Thyroid gland (tissue), 4 donors: ENCODE results near the gene PALM. TPM values are rescaled to one million over a fixed set of nuclear protein-coding genes. Genes with fewer than 3 reads are reported as not detected.

ENCODE experiments used
- DNase-seq, 2 donors: peaks; one replicate each; pipeline ENCODE4 v3.0.0-alpha.2; 2019
- H3K27ac ChIP-seq, 3 donors: fragments of 200-600 bp; sonication (generic); 1 replicate in 2 of 3; 2 replicates in 1 of 3; pipeline ENCODE4 v1.5.1; 2016 to 2019; ENCODE audit warnings: mild to moderate bottlenecking in 1 of 3, moderate library complexity in 1 of 3
- H3K27me3 ChIP-seq: fragments of 200-600 bp; sonication (generic); one replicate; pipeline ENCODE4 v1.5.1; 2019
- H3K36me3 ChIP-seq, 2 donors: fragments of 200-600 bp; sonication (generic); one replicate each; pipeline ENCODE4 v1.5.1; 2016 to 2019
- H3K4me1 ChIP-seq, 2 donors: fragments of 200-600 bp; sonication (generic); one replicate each; pipeline ENCODE4 v1.5.1; 2017 to 2019
- H3K4me3 ChIP-seq, 3 donors: fragments of 200-600 bp; sonication (generic); replicated peaks in 1 of 3; 1 replicate in 2 of 3; 2 replicates in 1 of 3; pipeline ENCODE4 v1.5.1; 2016; ENCODE audit warnings: mild to moderate bottlenecking in 1 of 3
- H3K9me3 ChIP-seq: fragments of 200-600 bp; sonication (generic); one replicate; pipeline ENCODE4 v1.5.1; 2017
- POLR2A ChIP-seq, 2 donors: fragments of 450-650 bp; IDR thresholded peaks; one replicate each; pipeline ENCODE4 v1.6.1; 2017; ENCODE audit warnings: antibody characterized with exemption in 2 of 2, mild to moderate bottlenecking in 2 of 2, moderate library complexity in 1 of 2
- WGBS, 2 donors: methylation state at CpG; one replicate each; pipeline ENCODE4 v1.1.5; 2017; 5-methylcytosine and 5-hydroxymethylcytosine counted together
- intact Hi-C: fragments of 100-400 bp; cut with DNase I; formaldehyde crosslinking; loops from one replicate; pipeline ENCODE4 v1.15.1; 2023
- total RNA-seq, 4 donors: library from RNA; depleted of rRNA; stranded (reverse); fragments of >200 nt; gene quantifications; one replicate each; pipeline ENCODE4 v1.2.3, GENCODE V29; 2016
- TF ChIP-seq, protein P1 (sequence below), 6 experiments: fragments of 200-600 bp in 3 of 6; fragments of 450-650 bp in 3 of 6; sonication (generic) in 3 of 6; IDR thresholded peaks; one replicate each; pipeline ENCODE4 v1.5.1; 2016 to 2019; ENCODE audit warnings: antibody characterized with exemption in 6 of 6, mild to moderate bottlenecking in 2 of 6, inconsistent platforms in 1 of 6, moderate library complexity in 1 of 6

PALM gene
- total RNA-seq, 4 donors from 2014 or later: 18.9 to 45.5 (median 27.7) TPM

DNA sequence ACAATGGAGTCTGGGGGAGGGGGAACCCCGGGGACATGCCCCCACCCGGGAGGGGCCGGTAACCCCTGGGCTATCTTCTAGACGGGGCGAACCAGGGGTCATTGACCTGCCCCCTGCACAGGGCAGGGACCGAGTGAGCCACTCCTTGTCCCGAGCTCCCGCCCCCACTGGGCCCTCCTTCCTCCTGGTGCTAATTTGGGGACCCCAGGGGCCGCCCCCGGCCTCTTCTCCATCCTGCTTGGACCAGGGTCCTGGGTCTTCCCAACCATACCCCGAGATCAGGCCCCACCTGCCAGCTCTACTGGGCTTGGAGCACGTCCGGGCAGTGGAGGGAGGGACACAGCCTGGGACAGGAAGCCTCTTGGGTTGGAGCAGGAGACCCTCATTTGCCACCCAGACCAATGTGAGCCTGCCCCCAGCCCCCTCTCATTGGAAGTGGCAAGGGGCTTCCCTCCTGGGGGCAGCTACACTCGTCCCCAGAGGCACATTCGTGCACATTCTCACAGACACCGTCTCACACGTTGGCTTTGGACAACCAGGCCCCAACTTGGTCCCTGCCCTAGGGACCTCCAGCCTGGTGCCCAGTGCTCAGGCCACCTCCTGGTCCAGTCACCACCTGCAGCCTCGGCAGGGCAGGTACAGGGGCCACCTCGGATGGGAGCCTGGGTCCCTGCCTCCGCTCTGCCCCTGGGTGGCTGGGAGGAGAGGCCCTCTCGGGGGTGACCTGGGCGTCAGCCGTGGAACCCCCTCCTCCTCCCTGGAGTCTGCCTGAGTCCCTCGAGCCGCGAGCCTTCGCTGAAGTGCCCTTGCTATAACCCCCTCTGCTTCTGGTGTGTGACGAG lies 38.9 kb downstream of the PALM start:
- no peak overlapping the region for H3K27ac ChIP-seq

DNA sequence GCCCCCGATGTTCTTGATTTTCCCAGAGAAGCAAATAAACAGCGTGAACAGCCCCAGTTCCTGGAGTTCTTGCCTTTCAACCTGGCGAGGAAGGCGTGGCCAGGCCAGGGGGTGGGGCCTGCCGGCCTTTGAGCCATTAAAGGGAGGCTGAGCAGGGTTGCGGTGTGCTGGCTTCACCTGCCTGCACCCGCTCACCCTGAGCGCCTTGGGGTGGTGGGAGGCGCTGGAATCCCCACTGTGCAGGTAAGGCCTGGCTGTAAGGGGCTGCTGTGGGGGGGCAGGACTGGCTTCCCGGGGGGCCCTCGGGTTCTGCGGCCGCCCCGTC lies 39.5 kb downstream of the PALM start:
- Histone ChIP-seq H3K9me3 (no peaks in the 10 kb centered on the region), H3K4me3 (no peak overlapping the region), H3K27ac (no peak overlapping the region), H3K27me3 (no peaks in the 10 kb centered on the region), H3K4me1 (peaks cover 0 to 14% of the 10 kb centered on the region in 2 donors), H3K36me3 (no peaks in the 10 kb centered on the region)
- DNase-seq: no peak
- TF ChIP-seq POLR2A (IDR thresholded peaks at IDR 0.05): no peak
- TF ChIP-seq, protein P1, sequence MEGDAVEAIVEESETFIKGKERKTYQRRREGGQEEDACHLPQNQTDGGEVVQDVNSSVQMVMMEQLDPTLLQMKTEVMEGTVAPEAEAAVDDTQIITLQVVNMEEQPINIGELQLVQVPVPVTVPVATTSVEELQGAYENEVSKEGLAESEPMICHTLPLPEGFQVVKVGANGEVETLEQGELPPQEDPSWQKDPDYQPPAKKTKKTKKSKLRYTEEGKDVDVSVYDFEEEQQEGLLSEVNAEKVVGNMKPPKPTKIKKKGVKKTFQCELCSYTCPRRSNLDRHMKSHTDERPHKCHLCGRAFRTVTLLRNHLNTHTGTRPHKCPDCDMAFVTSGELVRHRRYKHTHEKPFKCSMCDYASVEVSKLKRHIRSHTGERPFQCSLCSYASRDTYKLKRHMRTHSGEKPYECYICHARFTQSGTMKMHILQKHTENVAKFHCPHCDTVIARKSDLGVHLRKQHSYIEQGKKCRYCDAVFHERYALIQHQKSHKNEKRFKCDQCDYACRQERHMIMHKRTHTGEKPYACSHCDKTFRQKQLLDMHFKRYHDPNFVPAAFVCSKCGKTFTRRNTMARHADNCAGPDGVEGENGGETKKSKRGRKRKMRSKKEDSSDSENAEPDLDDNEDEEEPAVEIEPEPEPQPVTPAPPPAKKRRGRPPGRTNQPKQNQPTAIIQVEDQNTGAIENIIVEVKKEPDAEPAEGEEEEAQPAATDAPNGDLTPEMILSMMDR (IDR thresholded peaks at IDR 0.05): no peak
- WGBS, 2 donors: 85 to 93% methylated on average over 8 of the region's 14 CpGs
- intact Hi-C loops: no loop called here

More for the DNA sequence above, 38.9 kb downstream of the PALM start:
- no peaks in the 10 kb centered on the region for H3K9me3 ChIP-seq
- H3K36me3 ChIP-seq: no peaks in the 10 kb centered on the region
- TF ChIP-seq, protein P1 (IDR thresholded peaks at IDR 0.05): no peak
- TF ChIP-seq POLR2A (IDR thresholded peaks at IDR 0.05): no peak
- DNase-seq: no peak
- H3K4me3 ChIP-seq: no peak overlapping the region
- no peaks in the 10 kb centered on the region for H3K27me3 ChIP-seq
- H3K4me1 ChIP-seq: peaks cover 3 to 14% of the 10 kb centered on the region in 2 donors
- intact Hi-C loops: no loop called here
- 93 to 94% methylated on average over 15 to 19 of the region's 28 CpGs for WGBS, 2 donors

DNA sequence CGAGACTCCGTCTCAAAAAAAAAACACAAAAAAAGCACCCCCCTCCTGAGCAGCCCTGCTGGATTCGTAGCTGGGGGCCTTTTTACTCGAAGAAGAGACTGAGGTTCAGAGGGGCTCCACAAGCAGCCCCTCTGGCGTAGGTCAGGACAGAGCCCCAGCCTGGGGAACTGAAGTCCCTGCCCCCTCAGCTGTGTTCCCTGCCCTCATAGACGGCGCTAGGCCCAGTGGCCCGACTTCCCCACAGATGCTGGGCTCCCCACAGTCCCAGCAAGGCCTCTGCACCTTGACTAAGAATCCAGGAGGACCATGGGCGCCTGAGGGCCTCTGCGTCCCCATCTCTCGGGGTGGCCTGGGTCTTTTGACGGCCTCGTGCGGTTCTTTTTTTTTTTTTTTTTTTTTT lies 41.1 kb downstream of the PALM start:
- intact Hi-C loops: no loop called here
- TF ChIP-seq, protein P1 (IDR thresholded peaks at IDR 0.05): no peak
- no peak for TF ChIP-seq POLR2A (IDR thresholded peaks at IDR 0.05)
- no peak for DNase-seq

DNA sequence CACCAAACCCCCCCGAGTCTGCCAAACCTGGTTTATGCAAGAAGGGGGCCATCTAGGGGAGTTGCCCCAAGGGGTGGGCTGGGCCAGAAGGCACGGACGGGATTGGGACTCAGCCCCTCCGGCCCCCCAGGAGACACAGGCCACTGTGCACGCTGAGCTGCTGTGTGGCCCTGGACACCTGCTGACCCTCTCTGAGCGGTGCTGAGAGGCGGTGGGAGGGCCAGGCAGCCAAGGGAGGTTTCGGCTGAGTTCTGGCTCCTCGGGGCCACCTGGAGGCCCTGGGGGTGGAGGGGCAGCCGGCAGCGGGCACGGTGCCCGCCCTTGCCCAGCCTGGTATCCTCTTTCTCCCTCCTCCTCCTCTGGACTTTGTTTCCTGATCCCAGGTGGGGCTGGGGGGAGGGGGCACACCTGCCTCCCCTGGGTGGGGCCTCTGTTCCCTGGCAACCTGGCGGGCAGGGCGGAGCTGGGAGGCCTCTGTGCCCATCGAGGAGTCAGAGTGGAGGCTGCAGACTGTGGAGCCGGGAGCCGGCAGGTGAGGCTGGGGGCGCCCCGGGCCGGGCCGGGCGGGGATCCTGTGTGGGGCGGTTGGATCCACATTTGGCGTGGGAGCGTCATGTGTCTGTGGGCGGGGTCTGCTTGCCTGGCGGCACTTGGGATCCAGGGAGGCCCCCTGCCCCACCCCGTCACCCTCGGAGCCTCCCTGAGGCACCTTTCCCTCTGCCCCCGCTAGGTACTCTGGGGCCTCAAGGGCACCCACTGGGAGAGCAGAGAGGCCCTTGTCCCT lies 42.1 kb downstream of the PALM start, which contains the start of gene MISP:
Gene MISP (plus strand): TSS at position 473 of the 784 bp plus-strand sequence. CDS start 5,835 bp downstream, outside the sequence.
- H3K27ac ChIP-seq: no peak within 1 kb of the TSS
- DNase-seq: peak; percentile 28 to 34
- WGBS, 2 donors: 51 to 72% methylated on average over 12 to 15 of the region's 31 CpGs

More for the DNA sequence above, 41.1 kb downstream of the PALM start:
- 85 to 91% methylated on average over 11 to 13 of the region's 14 CpGs for WGBS, 2 donors
- Histone ChIP-seq H3K9me3 (no peaks in the 10 kb centered on the region), H3K4me1 (peaks cover 0 to 14% of the 10 kb centered on the region in 2 donors), H3K27me3 (no peaks in the 10 kb centered on the region), H3K27ac (no peak overlapping the region), H3K4me3 (no peak overlapping the region), H3K36me3 (no peaks in the 10 kb centered on the region)

More for the DNA sequence above, 42.1 kb downstream of the PALM start, which contains the start of gene MISP:
- Histone ChIP-seq H3K36me3 (no peaks in the 10 kb centered on the region), H3K4me1 (peaks cover 0 to 14% of the 10 kb centered on the region in 2 donors), H3K9me3 (no peaks in the 10 kb centered on the region), H3K27me3 (no peaks in the 10 kb centered on the region), H3K4me3 (no peak within 1 kb of the TSS)
- TF ChIP-seq, protein P1 (IDR thresholded peaks at IDR 0.05): no peak
- no peak for TF ChIP-seq POLR2A (IDR thresholded peaks at IDR 0.05)
- intact Hi-C loops: no loop called here
